ENCODE measurements around the gene SETD5. TPM values are rescaled to one million over a fixed set of nuclear protein-coding genes. Genes with fewer than 3 reads are reported as not detected.

Gene SETD5
- total and polyA plus RNA-seq, 7 donors: 8.6 to 149 (median 69.9) TPM

DNA sequence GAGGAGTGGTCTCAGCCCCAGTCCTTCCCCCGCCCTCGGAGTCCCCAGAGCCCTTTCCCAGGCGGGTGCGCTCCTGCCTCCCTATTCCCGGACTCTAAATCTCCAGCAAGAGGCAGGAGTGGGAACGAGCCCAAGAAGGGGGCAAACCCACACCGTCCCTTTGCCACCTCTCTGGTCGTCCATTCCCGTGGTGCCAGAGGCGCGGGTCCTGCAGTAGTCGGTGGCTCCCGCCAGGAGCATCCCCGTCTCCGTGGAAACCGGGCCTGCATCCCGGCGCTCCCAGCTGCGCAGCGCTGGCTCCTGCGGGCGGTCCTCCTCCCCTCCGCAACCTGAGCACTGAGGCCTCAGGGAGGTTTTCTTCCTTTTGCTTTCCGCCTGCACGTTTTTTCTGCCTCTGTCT lies 111.4 kb downstream of the SETD5 start:
- 19 to 25% methylated on average over 25 of the region's 25 CpGs for whole genome bisulfite sequencing, 2 donors
- H3K4me3 ChIP-seq: no peak overlapping the region
- H3K4me1 ChIP-seq: no peaks in the 10 kb centered on the region
- H3K36me3 ChIP-seq: no peaks in the 10 kb centered on the region
- peaks cover 3 to 38% (median 25%) of the 10 kb centered on the region in 3 donors for H3K27me3 ChIP-seq
- no peak for DNase-seq
- H3K27ac ChIP-seq: no peak overlapping the region
- H3K9me3 ChIP-seq: no peaks in the 10 kb centered on the region
- TF ChIP-seq, protein P1, sequence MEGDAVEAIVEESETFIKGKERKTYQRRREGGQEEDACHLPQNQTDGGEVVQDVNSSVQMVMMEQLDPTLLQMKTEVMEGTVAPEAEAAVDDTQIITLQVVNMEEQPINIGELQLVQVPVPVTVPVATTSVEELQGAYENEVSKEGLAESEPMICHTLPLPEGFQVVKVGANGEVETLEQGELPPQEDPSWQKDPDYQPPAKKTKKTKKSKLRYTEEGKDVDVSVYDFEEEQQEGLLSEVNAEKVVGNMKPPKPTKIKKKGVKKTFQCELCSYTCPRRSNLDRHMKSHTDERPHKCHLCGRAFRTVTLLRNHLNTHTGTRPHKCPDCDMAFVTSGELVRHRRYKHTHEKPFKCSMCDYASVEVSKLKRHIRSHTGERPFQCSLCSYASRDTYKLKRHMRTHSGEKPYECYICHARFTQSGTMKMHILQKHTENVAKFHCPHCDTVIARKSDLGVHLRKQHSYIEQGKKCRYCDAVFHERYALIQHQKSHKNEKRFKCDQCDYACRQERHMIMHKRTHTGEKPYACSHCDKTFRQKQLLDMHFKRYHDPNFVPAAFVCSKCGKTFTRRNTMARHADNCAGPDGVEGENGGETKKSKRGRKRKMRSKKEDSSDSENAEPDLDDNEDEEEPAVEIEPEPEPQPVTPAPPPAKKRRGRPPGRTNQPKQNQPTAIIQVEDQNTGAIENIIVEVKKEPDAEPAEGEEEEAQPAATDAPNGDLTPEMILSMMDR (IDR thresholded peaks at IDR 0.05): no peak
- TF ChIP-seq POLR2AphosphoS5 (IDR thresholded peaks at IDR 0.05) (no peak), POLR2A (IDR thresholded peaks at IDR 0.05) (no peak)
- intact Hi-C loops (cut with DNase I): no loop called here

DNA sequence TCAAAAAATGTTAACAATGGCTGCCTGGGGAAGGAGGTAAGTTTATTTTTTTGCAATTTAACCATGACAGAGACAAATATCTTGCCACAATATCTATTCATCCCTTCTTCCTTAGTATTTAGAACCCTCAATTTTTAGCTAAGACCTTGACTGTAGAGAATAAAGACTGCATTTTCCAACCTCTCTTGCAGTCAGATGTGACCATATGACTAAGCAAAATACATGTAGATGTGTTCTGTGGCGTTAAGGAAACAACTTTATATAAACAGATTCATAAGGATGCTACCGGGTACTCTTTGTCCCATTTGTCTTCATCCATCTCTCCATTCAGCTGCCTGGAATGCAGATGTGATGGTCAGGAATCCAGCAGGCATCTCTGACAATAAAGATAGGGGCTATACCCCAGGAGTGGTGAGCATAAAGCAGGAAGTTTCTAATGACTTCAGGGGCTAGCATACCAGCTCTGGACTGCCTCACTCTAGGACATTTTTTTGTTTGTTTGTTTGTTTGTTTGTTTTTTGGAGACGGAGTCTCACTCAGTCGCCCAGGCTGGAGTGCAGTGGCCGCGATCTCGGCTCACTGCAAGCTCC lies 115.1 kb downstream of the SETD5 start:
- Histone ChIP-seq H3K9me3 (no peaks in the 10 kb centered on the region), H3K4me3 (no peak overlapping the region), H3K27me3 (peaks cover 3 to 36% (median 25%) of the 10 kb centered on the region in 3 donors), H3K27ac (no peak overlapping the region), H3K36me3 (no peaks in the 10 kb centered on the region), H3K4me1 (no peaks in the 10 kb centered on the region)
- no peak for DNase-seq
- 64 to 80% methylated on average over 7 of the region's 7 CpGs for WGBS, 2 donors
- intact Hi-C loops (cut with DNase I): no loop called here
- TF ChIP-seq POLR2A (IDR thresholded peaks at IDR 0.05) (no peak), EP300 (IDR thresholded peaks at IDR 0.05) (no peak), POLR2AphosphoS5 (IDR thresholded peaks at IDR 0.05) (no peak)
- TF ChIP-seq, protein P1 (IDR thresholded peaks at IDR 0.05): no peak

DNA sequence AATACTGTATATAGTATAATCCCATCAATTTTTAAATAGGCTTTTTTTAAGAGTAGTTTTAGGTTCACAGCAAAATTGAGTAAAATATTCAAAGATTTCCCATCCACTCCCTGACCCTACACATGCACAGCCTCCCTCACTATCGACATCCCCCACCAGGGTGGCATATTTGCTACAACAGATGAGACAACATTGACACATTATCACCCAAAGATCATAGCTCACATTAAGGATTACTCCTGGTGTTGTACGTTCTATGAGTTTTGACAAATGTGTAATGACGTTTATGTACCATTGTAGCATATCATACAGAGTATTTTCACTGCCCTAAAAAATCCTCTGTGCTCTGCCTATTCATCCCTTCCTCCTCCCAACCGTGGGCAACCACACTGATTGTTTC lies 116.9 kb downstream of the SETD5 start:
- no peak for DNase-seq
- Histone ChIP-seq H3K36me3 (no peaks in the 10 kb centered on the region), H3K27me3 (peaks cover 3 to 18% (median 10%) of the 10 kb centered on the region in 3 donors), H3K9me3 (no peaks in the 10 kb centered on the region), H3K27ac (no peak overlapping the region), H3K4me1 (no peaks in the 10 kb centered on the region), H3K4me3 (no peak overlapping the region)
- 63 to 72% methylated on average over 4 of the region's 4 CpGs for WGBS, 2 donors
- no peak for TF ChIP-seq POLR2AphosphoS5 (IDR thresholded peaks at IDR 0.05)
- no peak for TF ChIP-seq EP300 (IDR thresholded peaks at IDR 0.05)
- TF ChIP-seq, protein P1 (IDR thresholded peaks at IDR 0.05): no peak
- TF ChIP-seq POLR2A (IDR thresholded peaks at IDR 0.05): no peak
- intact Hi-C loops (cut with DNase I): no loop called here

DNA sequence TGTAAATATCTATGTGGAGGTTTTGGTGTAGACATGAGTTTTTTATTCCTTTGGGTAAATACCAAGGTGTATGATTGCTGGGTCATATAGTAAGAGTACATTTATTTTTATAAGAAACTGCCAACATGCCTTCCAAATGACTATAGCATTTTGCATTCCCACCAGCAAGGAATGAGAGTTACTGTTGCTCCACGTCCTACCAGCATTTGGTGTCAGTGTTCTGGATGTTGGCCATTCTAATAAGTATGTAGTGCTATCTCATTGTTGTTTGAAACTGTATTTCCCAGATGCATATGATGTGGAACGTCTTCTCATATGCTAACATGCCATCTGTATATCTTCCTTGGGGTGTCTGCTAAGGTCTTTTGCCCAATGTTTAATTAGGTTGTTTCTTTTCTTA lies 117.5 kb downstream of the SETD5 start:
- no peaks in the 10 kb centered on the region for H3K9me3 ChIP-seq
- intact Hi-C loops (cut with DNase I): no loop called here
- WGBS, 2 donors: 60 to 67% methylated on average over 2 of the region's 2 CpGs

More for the DNA sequence above, 117.5 kb downstream of the SETD5 start:
- H3K4me3 ChIP-seq: no peak overlapping the region
- H3K27ac ChIP-seq: no peak overlapping the region
- DNase-seq: no peak
- TF ChIP-seq POLR2A (IDR thresholded peaks at IDR 0.05) (no peak), EP300 (IDR thresholded peaks at IDR 0.05) (no peak), POLR2AphosphoS5 (IDR thresholded peaks at IDR 0.05) (no peak)
- TF ChIP-seq, protein P1 (IDR thresholded peaks at IDR 0.05): no peak
- H3K36me3 ChIP-seq: no peaks in the 10 kb centered on the region
- no peaks in the 10 kb centered on the region for H3K4me1 ChIP-seq
- peaks cover 0 to 12% (median 4%) of the 10 kb centered on the region in 3 donors for H3K27me3 ChIP-seq
